GM18870 (cell line): ENCODE data around the gene ACRBP.
"Not testable (repeated sequence)": the region's sequence is repeated elsewhere in the genome, so short reads cannot be mapped to it uniquely, and the experiment has no call there.

Source experiments
- ATAC-seq: cut with Tn5 transposase; IDR thresholded peaks from one replicate; pipeline ENCODE4 v1.9.1; 2021; ENCODE audit warnings: moderate library complexity; ENCODE audit not compliant: unreplicated experiment

ACRBP gene

GRCh38 chr12:6618483-6619225, 28.6 kb downstream of the ACRBP start:
- no peak for ATAC-seq

GRCh38 chr12:6615802-6616201, 31.4 kb downstream of the ACRBP start:
- no peak for ATAC-seq

- ATAC-seq: no peak
These were observed 32.6 kb downstream of the ACRBP start for GRCh38 chr12:6614513-6615172.

DNA sequence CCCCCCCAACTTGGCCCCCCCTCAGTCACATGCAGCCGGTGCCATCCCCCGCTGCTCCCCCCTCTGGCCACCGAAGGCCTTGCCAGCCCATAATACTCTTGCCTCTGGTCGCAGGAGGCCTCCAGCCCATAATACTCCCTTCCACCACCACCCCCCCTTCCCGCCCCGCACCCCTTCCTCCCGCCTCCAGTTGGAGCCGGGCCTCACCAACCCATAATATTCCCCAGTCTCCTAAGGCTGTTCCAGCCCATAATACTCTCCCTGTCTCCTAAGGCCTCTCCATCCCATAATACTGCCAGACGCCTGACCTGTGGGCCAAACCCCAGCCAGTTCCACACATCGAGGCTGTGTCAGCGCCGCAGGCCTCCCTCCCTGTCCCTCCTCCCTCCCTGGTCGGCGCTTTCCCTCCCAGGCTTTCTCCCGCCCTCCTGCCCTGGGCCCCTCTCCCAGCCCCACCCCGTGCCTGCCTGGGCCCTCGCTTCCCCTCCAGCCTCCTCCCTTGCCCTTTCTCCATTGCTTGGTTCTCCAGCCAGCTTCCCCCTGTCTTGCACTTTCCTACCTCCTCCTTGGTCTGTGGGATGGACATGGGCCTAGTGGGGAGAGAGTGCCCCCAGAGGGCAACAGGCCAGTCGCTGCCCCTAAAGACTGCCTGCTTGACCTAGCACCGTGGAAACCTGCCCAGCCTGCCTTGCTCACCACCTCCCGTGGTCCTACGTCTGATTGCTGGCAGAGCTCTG, 33.3 kb downstream of the ACRBP start:
- no peak for ATAC-seq

- ATAC-seq: no peak
These were observed 34.0 kb downstream of the ACRBP start for GRCh38 chr12:6613015-6613775.

DNA sequence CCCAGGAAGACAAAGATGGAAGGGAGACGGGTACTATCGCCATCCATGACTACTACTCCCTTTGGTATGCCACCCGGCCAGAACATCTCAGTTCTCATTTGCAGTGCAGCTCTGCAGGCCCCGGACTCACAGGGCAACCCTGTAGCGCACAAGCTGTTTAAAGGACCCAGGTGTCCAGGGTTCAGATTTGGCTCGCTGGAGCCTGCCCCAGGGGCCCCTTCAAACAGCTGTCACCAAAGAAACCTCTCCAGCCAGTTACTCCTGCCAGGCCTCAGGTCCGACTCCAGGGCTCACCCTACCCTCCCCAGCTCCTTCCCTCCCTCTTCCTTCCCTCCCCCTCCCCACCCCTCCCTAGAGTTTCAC, 34.6 kb downstream of the ACRBP start:
- ATAC-seq: no peak

GRCh38 chr12:6612247-6612646, 35.0 kb downstream of the ACRBP start:
- no peak for ATAC-seq

DNA sequence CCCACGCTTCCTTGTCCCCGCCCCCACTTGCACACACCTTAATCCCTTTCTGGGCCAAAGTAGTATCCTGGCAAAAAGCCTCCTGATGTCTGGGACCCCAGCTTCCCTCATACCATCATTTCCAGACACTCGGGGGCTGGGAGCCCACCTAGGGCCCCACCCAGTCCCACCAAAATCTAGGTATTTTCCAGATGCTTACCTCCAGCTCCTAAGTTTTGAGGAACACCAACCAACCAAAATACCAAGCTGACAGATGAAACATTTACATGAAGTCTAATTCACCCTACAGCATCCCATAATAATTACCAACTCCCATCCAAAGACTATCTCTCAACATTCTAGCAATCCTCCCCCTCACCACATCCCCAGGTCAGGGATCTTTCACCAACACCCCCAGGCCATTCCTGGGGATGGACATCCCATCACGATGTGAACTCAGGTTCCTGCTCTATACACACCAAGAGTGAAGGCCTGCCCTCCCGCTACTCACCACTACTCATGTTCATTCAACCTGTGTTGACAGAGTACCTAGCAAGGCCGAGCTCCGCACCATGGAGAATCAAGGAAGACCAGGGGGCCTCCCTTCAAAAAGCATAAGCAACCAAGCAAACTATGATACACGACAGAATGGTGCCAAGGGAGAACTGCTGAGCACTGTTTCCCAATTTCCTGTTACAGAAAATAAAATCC, 38.5 kb downstream of the ACRBP start:
- ATAC-seq: no peak

- no peak for ATAC-seq
These were observed 39.3 kb downstream of the ACRBP start for GRCh38 chr12:6607751-6608591.

DNA sequence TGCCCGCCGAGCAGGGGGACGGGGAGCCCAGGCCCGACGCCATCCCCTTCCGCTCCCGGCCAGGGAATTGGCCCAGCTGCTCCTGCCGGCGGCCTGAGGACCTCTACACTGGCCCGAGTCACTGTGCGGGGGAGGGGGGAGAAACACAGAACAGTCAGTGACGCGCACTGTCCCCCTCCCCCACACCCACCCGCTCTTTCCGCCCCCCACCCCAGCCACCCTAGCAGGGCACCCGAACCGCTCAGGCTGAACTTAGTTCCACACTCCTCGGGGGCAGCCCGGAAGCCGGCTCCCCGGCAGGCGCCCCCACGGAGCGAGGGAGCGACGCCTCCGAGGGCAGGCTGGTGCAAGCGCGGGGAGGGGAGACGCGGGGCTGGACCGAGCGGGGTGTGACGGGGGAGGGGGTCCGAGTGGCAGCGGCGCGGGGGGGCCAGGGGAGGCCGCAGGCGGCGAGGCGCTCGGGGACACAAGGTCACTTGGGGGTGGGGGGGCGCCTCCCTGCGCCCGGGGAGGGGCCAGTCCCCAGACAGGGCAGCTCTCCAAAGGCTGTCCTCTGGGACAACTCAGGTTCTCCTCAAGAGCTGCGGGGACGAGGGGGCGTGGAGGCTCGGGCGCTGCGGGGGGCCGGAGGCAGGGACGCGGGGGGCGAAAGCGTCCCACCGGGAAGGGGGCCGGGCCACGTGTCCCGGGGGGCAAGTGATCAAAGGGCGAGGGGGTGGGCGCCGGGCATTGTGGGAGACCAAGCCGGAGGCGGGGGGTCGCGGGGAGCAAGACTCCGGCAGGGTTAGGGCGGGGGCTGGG, 40.7 kb downstream of the ACRBP start:
- ATAC-seq: no peak

GRCh38 chr12:6605421-6606330, 41.6 kb downstream of the ACRBP start:
- ATAC-seq: no peak

DNA sequence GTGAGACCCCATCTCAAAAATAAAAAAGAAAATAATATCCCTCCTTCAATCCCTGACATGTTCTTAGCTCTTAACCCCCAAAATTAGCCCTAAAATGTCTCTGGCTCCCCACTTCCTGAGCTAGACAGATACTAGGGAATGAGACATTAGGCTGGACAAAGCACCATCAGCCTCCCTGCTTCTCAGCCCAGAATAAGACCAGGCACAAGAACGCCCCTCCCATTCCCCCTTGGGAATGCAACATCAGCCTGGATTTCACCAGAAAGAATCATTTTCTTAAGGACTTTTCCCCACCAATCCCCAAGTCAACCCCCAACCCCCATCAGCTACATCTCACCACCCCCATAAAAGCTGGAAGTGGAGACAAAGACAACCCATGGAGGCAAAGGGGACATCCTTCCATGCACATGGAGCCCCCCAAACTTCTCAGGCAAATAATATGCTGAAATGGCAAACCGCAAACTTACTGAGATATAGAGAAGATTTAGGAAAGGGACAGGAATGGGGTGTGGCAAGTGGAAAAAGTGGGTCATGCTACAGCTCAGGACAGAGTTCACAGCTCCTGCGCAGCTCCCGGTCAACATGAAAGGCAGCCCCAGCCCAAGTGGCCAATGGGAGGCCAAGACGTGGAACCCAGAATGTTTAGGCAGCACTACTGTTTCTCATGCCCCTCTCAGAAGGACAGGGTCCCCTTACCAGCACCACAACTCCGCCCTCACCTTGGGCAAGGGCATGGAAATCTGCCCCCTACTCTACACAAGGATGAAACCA, 42.8 kb downstream of the ACRBP start:
- no peak for ATAC-seq

DNA sequence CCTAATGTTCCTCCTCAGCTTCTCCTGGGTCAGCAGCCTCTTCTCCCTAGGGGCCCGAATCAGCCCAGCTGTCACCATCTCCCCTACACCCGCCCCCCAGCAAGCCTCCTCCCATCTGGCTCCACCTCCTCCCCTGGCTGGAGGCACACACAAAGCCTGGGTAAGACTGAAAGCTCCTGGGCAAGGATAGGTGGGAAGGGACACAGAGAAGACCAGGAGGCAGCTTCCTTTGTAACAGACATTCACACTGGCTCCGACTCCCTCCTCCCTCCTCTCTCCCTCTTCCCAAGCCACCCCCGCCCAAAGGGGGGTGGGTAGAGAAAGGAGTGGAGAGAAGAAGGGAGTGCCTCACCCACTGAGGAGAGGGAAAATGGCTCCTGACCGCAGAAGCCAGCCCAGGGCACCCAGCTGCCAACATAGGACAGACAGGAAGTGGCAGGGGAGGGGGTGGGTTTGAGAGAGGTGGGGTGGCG, 44.1 kb downstream of the ACRBP start:
- no peak for ATAC-seq

DNA sequence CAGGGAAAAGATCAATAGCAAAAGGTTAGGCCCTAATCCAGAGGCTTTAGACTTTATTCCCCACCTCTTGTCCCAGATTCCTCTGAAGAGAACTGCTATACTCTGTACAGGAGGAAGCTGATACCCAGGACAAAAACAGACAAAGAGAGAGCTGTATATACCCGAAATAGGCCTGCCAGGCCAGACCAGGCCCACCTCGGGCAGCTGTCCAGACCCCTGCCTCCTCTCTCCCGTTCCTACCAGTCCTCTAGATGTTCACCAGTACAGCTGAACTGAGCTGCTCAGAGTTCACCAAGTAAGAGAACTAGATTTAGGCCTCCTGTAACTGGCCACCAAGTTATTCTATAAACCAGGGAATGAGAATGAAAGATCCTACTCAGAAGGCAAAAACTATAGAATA, 44.7 kb downstream of the ACRBP start:
- ATAC-seq: no peak

GRCh38 chr12:6595673-6596072, 51.6 kb downstream of the ACRBP start:
- ATAC-seq: not testable (repeated sequence)

DNA sequence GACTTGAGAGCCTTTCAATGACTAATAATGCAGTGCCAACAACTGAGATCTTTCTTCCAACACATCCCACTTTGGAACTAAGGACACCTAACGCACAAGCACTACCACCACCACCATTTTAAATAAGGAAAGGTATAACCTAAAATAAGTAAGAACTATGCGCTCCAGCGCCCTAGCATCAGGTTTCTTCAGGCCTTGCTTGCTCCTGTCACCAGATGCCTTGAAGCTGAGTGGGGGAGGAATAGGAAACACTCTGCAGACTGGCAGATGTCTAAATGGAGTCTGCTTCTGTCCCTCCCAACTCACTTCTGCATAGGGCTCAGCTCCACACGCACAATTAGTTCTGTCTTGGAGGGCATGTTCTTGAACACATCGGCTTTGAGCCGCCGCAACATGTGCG, 55.1 kb downstream of the ACRBP start:
- ATAC-seq: no peak
